GM19351 (cell line): ENCODE measurements around the gene PTGIR.

Experiments
- ATAC-seq: cut with Tn5 transposase; IDR thresholded peaks from one replicate; pipeline ENCODE4 v1.9.1; 2021; ENCODE audit warnings: mild to moderate bottlenecking, moderate library complexity; ENCODE audit not compliant: unreplicated experiment

The PTGIR gene

GRCh38 chr19:46616631-46617322, 8.1 kb downstream of the PTGIR start:
- no peak for ATAC-seq

GRCh38 chr19:46615966-46616365, 8.9 kb downstream of the PTGIR start:
- no peak for ATAC-seq

- no peak for ATAC-seq
These were observed 10.7 kb downstream of the PTGIR start for GRCh38 chr19:46614114-46614722.

DNA sequence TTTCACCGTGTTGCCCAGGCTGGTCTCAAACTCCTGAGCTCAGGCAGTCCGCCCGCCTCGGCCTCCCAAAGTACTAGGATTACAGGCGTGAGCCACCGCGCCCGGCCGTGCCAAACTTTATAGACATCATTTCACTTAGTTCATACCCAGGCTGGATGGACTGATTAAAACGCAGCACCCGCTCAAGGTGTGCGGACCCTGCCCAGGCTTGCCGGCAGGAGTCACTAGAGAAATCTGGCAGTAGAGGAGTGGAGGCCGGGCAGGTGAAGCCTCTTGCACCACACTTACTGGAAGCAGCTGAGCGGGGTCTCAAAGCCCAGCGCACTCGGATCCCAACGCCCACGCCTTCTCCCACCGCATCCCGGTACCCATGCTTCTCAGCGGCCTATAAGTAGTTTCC, 11.4 kb downstream of the PTGIR start:
- ATAC-seq = no peak

- ATAC-seq = no peak
These were observed 13.1 kb downstream of the PTGIR start for GRCh38 chr19:46611776-46612175.

GRCh38 chr19:46610851-46611770, 13.8 kb downstream of the PTGIR start:
- ATAC-seq = no peak

DNA sequence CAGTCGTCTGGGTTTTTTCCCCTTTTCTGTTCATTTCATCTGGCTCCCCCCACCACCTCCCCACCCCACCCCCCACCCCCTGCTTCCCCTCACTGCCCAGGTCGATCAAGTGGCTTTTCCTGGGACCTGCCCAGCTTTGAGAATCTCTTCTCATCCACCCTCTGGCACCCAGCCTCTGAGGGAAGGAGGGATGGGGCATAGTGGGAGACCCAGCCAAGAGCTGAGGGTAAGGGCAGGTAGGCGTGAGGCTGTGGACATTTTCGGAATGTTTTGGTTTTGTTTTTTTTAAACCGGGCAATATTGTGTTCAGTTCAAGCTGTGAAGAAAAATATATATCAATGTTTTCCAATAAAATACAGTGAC, 14.5 kb downstream of the PTGIR start:
- no peak for ATAC-seq

DNA sequence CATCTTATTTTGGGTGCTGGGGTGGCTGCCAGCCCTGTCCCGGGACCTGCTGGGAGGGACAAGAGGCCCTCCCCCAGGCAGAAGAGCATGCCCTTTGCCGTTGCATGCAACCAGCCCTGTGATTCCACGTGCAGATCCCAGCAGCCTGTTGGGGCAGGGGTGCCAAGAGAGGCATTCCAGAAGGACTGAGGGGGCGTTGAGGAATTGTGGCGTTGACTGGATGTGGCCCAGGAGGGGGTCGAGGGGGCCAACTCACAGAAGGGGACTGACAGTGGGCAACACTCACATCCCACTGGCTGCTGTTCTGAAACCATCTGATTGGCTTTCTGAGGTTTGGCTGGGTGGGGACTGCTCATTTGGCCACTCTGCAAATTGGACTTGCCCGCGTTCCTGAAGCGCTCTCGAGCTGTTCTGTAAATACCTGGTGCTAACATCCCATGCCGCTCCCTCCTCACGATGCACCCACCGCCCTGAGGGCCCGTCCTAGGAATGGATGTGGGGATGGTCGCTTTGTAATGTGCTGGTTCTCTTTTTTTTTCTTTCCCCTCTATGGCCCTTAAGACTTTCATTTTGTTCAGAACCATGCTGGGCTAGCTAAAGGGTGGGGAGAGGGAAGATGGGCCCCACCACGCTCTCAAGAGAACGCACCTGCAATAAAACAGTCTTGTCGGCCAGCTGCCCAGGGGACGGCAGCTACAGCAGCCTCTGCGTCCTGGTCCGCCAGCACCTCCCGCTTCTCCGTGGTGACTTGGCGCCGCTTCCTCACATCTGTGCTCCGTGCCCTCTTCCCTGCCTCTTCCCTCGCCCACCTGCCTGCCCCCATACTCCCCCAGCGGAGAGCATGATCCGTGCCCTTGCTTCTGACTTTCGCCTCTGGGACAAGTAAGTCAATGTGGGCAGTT, 15.1 kb downstream of the PTGIR start:
- no peak for ATAC-seq

DNA sequence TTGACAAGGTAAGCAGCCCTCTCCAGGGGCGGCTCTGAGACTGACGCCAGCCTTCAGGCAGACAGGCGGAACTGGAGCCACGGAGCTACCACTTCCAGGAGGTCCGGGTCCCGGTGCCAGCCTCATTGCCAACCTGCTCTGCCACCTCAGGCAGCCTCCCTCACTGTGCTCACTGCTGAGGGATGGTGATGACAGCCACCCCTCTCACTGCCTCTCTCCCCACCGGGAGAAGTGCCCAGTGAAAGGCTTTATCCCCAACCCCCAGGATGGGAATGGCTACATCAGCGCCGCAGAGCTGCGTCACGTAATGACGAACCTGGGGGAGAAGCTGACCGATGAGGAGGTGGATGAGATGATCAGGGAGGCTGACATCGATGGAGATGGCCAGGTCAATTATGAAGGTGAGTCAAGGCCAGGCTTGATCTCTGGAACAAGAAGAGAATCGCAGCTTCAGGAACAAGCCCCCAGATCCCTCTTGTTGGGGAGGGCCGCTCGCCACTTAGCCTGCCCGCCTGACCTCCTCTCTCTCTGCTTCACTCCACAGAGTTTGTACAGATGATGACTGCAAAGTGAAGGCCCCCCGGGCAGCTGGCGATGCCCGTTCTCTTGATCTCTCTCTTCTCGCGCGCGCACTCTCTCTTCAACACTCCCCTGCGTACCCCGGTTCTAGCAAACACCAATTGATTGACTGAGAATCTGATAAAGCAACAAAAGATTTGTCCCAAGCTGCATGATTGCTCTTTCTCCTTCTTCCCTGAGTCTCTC, 16.1 kb downstream of the PTGIR start:
- ATAC-seq = no peak

- no peak for ATAC-seq
These were observed 16.7 kb downstream of the PTGIR start for GRCh38 chr19:46608178-46608577.

- ATAC-seq = no peak
These were observed 17.4 kb downstream of the PTGIR start for GRCh38 chr19:46607448-46607841.

- no peak for ATAC-seq
These were observed 18.0 kb downstream of the PTGIR start for GRCh38 chr19:46606681-46607447.

DNA sequence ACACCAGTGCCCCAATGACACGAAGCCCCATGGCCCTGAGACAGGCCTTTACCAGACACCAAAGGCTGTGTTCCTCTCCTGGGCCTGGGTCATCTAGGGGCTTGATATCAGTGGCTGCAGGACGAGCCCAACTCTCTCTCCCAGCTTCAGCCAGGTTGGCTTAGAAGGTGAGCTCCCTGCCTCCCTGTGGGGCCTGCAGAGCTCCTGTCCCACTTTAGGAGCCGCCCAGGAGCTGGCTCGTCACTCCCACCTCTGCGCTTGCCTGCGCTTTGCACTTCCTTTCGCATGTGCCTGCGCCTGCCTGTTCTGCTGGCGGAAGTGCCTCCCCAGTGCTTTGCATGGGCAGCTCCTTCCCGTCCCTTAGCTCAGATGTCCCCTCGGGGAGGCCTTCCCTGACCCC, 18.9 kb downstream of the PTGIR start:
- ATAC-seq = no peak

- no peak for ATAC-seq
These were observed 19.5 kb downstream of the PTGIR start for GRCh38 chr19:46605356-46605821.

DNA sequence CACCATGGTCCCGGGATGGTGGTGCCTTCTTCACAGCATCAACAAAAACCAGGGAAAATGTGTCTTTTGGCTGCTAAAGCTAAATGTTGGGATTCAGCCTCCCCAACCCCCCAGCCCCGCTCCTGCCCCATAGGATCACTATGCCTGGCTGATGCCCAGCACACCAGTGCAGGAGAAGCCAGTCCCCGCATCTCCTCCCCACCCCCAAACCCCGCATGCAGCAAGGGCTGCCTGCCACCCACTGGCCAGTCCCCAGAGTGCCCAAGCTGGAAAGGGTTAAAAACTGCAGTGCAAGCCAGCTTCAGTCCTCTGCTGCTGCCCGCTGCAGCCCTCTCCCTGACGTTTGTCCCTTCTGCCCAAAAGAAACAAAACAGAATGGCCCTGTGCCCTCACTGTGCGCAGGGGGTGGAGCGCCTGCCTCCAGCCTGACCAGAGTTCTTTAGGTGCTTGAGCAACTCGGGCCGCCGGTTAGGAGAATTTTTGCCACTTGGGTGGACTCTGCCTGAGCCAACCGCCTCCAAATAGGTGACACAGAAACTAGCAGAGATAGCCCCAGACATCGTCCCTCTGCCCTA, 20.0 kb downstream of the PTGIR start:
- no peak for ATAC-seq

GRCh38 chr19:46603752-46604231, 21.1 kb downstream of the PTGIR start:
- no peak for ATAC-seq

DNA sequence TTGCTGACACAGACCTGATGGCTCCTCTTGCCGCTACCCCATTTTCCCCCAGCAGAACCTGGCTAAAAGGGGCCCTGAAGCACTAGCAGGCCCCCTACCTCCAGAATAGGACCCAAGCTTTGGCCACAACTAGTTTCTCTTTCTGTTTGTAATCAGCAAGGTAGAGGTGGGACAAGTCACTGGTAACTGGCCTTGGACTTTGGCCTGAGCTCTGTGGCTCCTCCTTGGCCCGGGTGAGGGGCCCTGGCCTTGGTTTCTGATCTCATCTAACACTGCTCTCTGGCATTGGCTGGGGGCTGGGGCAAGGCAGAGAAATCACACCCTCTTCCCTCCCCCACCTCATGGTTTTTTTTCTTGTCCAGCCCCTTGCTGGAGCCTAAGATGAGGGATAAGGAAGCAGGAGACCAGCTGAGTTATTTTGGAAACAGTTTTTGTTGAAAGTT, 21.7 kb downstream of the PTGIR start:
- ATAC-seq = no peak

- no peak for ATAC-seq
These were observed 22.3 kb downstream of the PTGIR start for GRCh38 chr19:46602392-46603194.
